Superior temporal gyrus (tissue), 1 donor: ENCODE results near the gene COL19A1.

ENCODE experiments used
- DNase-seq: peaks from one replicate; pipeline ENCODE4 v3.0.0-alpha.2; 2016; ENCODE audit errors: extremely low spot score

Gene COL19A1

DNA sequence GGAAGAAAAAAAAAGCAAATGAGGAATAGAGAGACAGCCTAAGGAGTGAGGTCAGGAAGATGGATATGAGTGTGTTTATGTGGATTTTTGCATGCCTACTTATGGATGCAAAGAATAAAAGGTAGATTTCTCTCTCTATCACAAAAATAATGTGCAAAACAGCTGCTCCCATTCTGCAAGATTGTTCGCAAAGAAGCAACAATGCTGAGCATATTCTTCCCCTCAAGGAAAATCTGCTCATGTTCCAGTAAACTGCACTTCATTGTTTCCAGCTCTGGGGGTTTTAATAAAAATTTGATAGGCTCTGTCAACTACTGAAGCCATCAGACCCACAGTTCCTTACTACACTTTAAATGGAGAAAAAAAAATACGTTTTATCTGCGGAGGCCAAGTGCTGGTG is 259.2 kb downstream of the COL19A1 start:
- no peak for DNase-seq

DNA sequence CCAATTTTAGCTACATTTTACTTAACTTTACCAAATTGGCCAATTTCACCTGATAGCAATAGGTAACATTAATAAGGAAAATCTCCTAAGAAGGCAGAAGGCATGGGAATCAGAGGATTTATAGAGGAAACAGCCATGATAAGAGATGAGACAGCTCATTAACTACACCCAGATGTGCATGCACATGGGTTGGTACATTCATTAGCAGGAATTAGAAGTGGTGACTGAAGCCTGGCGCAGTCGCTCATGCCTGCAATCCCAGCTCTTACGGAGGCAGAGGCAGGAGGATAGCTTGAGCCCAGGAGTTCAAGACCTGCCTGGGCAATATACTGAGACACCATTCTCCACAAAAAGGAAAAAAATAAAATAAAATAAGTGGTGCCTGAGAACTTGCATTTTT is 263.0 kb downstream of the COL19A1 start:
- DNase-seq: no peak

- no peak for DNase-seq
Observed at GRCh38 chr6:70130865-70131264, 264.5 kb downstream of the COL19A1 start.

- DNase-seq: no peak
Observed at GRCh38 chr6:70131528-70131927, 265.2 kb downstream of the COL19A1 start.

- no peak for DNase-seq
Observed at GRCh38 chr6:70133246-70133645, 266.9 kb downstream of the COL19A1 start.

GRCh38 chr6:70134542-70134941 is 268.2 kb downstream of the COL19A1 start:
- no peak for DNase-seq

- DNase-seq: no peak
Observed at GRCh38 chr6:70135219-70136160, 269.1 kb downstream of the COL19A1 start.

DNA sequence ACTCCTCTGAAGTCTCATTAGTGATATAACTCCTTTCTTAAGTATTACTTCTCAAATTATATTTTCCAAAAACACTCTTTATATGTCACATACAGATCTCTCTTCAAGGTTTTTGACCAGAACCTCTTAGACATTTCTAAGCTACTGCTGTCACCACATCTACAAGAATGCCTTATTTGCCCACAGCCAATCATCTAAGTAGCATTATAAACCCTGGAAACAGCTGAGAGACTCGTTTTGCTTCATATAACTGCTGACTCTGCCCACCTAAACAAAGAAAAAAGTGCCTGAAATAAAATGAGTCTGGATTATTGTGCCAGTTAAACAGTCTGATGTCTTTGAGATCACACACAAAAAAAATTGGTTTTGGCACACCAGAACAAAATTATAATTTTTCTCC is 270.6 kb downstream of the COL19A1 start:
- no peak for DNase-seq

DNA sequence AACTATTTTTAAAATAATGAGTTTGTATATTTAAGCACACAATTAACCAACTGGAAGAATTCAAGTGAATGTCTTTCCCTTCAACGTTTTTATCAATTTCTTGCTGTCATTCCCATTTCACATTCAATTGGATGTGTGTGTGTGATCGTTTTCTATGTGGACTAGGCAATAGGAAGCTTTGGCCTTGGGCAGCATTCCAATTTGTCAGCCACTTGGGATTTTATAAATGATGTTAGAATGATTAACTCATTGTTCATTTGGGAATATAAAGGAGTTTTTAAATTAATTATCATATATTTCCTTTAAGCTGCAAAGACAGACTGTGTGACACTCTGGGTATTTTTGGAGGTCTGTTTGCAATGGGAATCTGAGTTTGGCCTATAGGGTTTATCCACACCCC is 274.1 kb downstream of the COL19A1 start:
- DNase-seq: no peak

GRCh38 chr6:70142034-70142433 is 275.7 kb downstream of the COL19A1 start:
- no peak for DNase-seq

DNA sequence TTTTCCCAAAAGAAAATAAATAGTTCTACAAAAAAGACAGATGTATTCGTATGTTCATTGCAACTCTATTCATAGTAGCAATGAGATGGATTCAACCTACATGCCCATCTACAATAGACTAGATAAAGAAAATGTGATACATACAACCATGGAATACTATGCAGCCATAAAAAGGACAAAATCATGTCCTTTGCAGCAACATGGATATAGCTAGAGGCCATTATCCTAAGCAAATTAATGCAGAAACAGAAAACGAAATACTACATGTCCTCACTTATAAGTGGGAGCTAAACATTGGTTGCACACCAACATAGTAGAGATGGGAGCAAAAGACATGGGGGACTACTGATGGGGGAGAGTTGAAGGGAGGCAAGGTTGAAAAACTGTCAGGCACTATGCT is 278.8 kb downstream of the COL19A1 start:
- DNase-seq: no peak

- no peak for DNase-seq
Observed at GRCh38 chr6:70149209-70149788, 282.9 kb downstream of the COL19A1 start.

DNA sequence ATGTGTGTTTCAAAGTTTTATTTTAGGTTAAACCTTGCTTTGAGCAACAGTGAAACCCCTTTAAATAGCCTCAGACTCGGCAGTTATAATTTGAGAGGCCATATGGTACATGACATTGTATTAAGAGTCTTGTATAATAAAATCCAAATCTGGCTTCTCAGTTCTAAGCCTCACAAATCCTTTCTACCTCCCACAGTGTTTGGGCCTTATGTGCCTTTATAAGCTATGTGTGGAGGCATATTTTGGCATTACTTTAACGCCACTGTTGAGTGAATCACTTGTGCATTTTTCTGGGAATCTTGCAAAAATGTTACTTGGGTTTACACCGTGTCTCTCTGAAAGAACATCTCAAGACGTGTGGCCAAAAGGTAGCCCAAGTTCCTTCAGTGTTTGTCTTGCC is 284.2 kb downstream of the COL19A1 start:
- peak; percentile 68 for DNase-seq

- no peak for DNase-seq
Observed at GRCh38 chr6:70151616-70152015, 285.3 kb downstream of the COL19A1 start.

GRCh38 chr6:70152786-70153185 is 286.4 kb downstream of the COL19A1 start:
- no peak for DNase-seq

DNA sequence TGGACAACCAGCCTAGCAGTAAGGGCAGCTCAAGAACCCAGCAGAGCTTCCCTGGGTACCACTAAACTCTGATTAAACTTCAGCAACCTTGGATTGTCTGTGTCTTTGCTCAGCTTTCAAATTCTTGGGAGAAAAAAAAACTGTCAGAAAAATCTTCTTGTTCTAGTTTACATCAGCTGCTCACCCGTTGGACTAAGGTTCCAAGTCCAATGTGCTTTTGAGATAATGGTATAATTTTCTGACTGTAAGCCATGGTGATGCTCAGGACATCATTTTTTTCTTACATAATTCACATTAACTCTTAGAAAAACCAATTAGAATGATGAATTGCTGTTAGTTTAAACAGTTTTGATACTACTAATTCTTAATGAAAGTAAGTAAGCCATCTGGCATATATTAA is 290.7 kb downstream of the COL19A1 start:
- no peak for DNase-seq

GRCh38 chr6:70160276-70160675 is 293.9 kb downstream of the COL19A1 start:
- DNase-seq: no peak

GRCh38 chr6:70162972-70163371 is 296.6 kb downstream of the COL19A1 start:
- no peak for DNase-seq

GRCh38 chr6:70163795-70164194 is 297.4 kb downstream of the COL19A1 start:
- DNase-seq: no peak

- DNase-seq: no peak
Observed at GRCh38 chr6:70164556-70164955, 298.2 kb downstream of the COL19A1 start.

- DNase-seq: peak; percentile 78
Observed at GRCh38 chr6:70166088-70166958, 300.0 kb downstream of the COL19A1 start.

- no peak for DNase-seq
Observed at GRCh38 chr6:70168681-70169377, 302.5 kb downstream of the COL19A1 start.
